HG03108 (cell line): ENCODE results near the gene ST6GALNAC6.
"Not testable (repeated sequence)": the region's sequence is repeated elsewhere in the genome, so short reads cannot be mapped to it uniquely, and the experiment has no call there.

Source experiments
- ATAC-seq: cut with Tn5 transposase; IDR thresholded peaks from one replicate; pipeline ENCODE4 v1.9.1; 2021; ENCODE audit warnings: moderate library complexity; ENCODE audit not compliant: unreplicated experiment

ST6GALNAC6 gene

GRCh38 chr9:127838375-127839078, 60.9 kb downstream of the ST6GALNAC6 start:
- no peak for ATAC-seq

GRCh38 chr9:127837346-127837745, 62.1 kb downstream of the ST6GALNAC6 start:
- ATAC-seq = no peak

GRCh38 chr9:127836561-127836960, 62.8 kb downstream of the ST6GALNAC6 start:
- ATAC-seq = not testable (repeated sequence)

- ATAC-seq = no peak
Observed at GRCh38 chr9:127835991-127836516, 63.3 kb downstream of the ST6GALNAC6 start.
